ENCODE data around the gene COBL. TPM values are rescaled to one million over a fixed set of nuclear protein-coding genes. Genes with fewer than 3 reads are reported as not detected.

Gene COBL
- total and polyA plus RNA-seq, 9 of the 15 experiments (the other 6 are each of a cell fraction or from before 2014, with no cell fraction given): 0.01 to 2.4 (median 0.09) TPM; not detected in 3

DNA sequence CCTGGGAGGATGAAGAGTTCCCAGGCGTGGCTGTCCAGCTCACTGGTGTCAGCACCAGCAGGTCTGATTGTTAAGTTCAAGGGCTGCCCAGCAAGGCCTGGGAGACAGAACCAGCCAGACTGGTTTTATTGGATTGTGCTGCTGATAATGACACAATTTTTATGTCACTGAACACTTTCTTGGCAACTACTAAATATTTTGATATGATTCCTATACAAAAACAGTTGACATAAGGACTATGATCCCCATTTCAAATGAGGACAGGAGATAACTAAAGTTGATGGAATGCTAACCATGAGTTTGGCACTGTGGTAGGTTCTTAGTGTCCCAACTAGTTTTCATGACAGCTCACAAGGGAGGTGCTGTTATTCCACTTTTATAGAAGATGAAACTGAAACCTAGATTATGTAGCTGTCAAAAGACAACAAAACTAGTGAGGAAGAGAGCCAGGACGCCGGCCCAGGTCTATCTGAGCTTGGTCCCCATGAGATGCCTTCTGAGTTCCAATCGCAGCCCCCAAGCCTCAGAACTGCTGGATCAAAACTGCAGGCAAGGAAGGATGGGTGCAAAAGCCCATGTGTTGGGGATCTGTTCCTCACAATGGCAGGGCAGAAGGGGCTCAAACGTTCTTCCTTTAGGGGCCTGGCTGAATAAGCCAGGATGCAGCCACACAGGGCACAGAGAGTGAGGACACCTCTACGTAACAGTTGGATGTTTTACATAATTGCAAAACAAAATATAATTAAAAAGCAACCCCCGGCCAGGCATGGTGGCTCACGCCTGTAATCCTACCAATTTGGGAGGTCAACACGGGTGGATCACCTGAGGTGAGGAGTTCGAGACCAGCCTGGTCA lies 52.8 kb downstream of the COBL start:
- ATAC-seq (no peak), DNase-seq (ENCODE audit: extremely low read depth in 1 of 4, low spot score in 3 of 4) (no peak), FAIRE-seq (no peak)
- Histone ChIP-seq H3K4me3 (no peak overlapping the region), H4K20me1 (replicated peaks; ENCODE audit: control insufficient read depth, insufficient read depth, low read length) (0 out of 2 replicates have a peak, but pooled peaks cover 3% of the 10 kb centered on the region), H2AFZ (ENCODE audit: low read depth, low read length) (no peak overlapping the region), H3K36me3 (ENCODE audit: control insufficient read depth, insufficient read depth, low read length) (no peaks in the 10 kb centered on the region), H3K4me1 (replicated peaks in 1 of 2; ENCODE audit: control insufficient read depth in 2 of 2, insufficient read depth in 2 of 2, low read length in 2 of 2) (no peaks in the 10 kb centered on the region), H3K9me1 (ENCODE audit: control insufficient read depth, insufficient read depth, low read length) (no peaks in the 10 kb centered on the region), H3K27ac (ENCODE audit: extremely low read depth, low read depth, low read length) (no peak overlapping the region), H3K9me3 (replicated peaks; ENCODE audit: control insufficient read depth, insufficient read depth, low read depth, low read length) (no peaks in the 10 kb centered on the region), H3K27me3 (ENCODE audit: control insufficient read depth in 2 of 2, insufficient read depth in 2 of 2, low read length in 2 of 2) (peaks cover 2 to 36% of the 10 kb centered on the region in 2 experiments; a peak in 3 of 5 replicates), H3K4me2 (ENCODE audit: insufficient read depth, low read length) (no peak overlapping the region), H3K79me2 (ENCODE audit: control insufficient read depth, insufficient read depth, low read length) (no peaks in the 10 kb centered on the region), H3K9ac (ENCODE audit: insufficient read depth in 1 of 2, low read depth in 2 of 2, low read length in 2 of 2) (no peak overlapping the region)
- in situ Hi-C loops (cut with MboI): no loop called here
- no peak for TF ChIP-seq MAZ (CRISPR knock-in tag; conservative IDR thresholded peaks at IDR 0.05 in 1 of 2, IDR thresholded peaks at IDR 0.05 in 1 of 2)
- BruUV-seq (replicated peaks): no TSS peak
- POLR2A ChIA-PET: interaction anchor here (1.4 kb wide), 1 partner anchor 13 kb away, joined by 4 read pairs; no protein-coding TSS in a partner anchor
- WGBS (ENCODE audit: insufficient coverage, low coverage, missing lambda C conversion rate): 3% methylated on average over 10 of the region's 10 CpGs
- intact Hi-C loops (cut with micrococcal nuclease): no loop called here
- CTCF ChIA-PET (ENCODE audit: low intra/inter-chr PET ratio): no interaction called here

DNA sequence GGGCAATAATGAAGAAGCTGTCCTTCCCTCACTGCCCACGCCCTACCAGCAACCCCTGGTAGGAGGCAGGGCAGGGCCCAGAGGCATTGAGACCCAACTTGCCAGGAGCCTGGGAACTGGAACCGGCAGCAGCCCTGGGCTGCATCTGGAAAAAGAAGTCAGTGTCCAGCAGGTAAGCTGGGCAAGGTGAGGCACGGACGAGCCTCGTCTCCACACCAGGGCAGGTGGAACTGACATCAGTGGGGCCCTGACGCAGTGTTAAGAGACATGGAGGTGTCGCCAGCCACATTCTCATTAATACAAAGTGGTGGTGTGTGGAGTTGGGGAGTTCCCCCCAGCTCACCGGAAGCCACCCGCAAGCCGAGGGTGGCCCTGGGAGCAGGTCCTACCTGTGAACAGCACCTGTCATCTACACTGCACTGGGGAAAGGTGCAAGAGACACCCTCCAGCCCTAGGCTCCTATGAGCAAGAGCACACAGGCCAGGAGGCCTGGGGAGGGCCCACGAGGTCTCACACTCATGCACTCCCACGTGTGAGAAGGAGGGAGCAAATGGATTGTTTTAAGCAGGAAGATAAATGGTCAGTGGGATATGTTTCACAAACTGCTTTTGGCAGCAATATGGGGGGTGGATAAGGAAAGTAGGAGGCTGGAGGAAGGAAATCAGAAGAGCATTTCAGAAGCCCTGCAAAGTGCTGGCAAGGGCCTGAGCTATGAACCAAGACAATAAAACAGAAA lies 53.6 kb downstream of the COBL start:
- DNase-seq (ENCODE audit: extremely low read depth in 1 of 4, low spot score in 3 of 4): no peak
- Histone ChIP-seq H3K79me2 (ENCODE audit: control insufficient read depth, insufficient read depth, low read length) (no peaks in the 10 kb centered on the region), H3K4me3 (no peak overlapping the region), H3K9me3 (replicated peaks; ENCODE audit: control insufficient read depth, insufficient read depth, low read depth, low read length) (no peaks in the 10 kb centered on the region), H3K27ac (ENCODE audit: extremely low read depth, low read depth, low read length) (no peak overlapping the region), H4K20me1 (replicated peaks; ENCODE audit: control insufficient read depth, insufficient read depth, low read length) (0 out of 2 replicates have a peak, but pooled peaks cover 3% of the 10 kb centered on the region), H2AFZ (ENCODE audit: low read depth, low read length) (no peak overlapping the region), H3K4me1 (replicated peaks in 1 of 2; ENCODE audit: control insufficient read depth in 2 of 2, insufficient read depth in 2 of 2, low read length in 2 of 2) (no peaks in the 10 kb centered on the region), H3K9me1 (ENCODE audit: control insufficient read depth, insufficient read depth, low read length) (no peaks in the 10 kb centered on the region), H3K36me3 (ENCODE audit: control insufficient read depth, insufficient read depth, low read length) (no peaks in the 10 kb centered on the region), H3K4me2 (ENCODE audit: insufficient read depth, low read length) (no peak overlapping the region), H3K27me3 (ENCODE audit: control insufficient read depth in 2 of 2, insufficient read depth in 2 of 2, low read length in 2 of 2) (peaks cover 2 to 30% of the 10 kb centered on the region in 2 experiments; a peak in 3 of 5 replicates), H3K9ac (ENCODE audit: insufficient read depth in 1 of 2, low read depth in 2 of 2, low read length in 2 of 2) (no peak overlapping the region)
- intact Hi-C loops (cut with micrococcal nuclease): no loop called here
- no peak for FAIRE-seq
- WGBS (ENCODE audit: insufficient coverage, low coverage, missing lambda C conversion rate): 4% methylated on average over 11 of the region's 12 CpGs
- ATAC-seq: no peak
- CTCF ChIA-PET (ENCODE audit: low intra/inter-chr PET ratio): no interaction called here
- in situ Hi-C loops (cut with MboI): no loop called here
- no TSS peak for BruUV-seq (replicated peaks)
- POLR2A ChIA-PET: no interaction called here
- no peak for TF ChIP-seq ZNF644 (tag; IDR thresholded peaks at IDR 0.05; ENCODE audit: low read depth)
- TF ChIP-seq CCAR2 (IDR thresholded peaks at IDR 0.05; ENCODE audit: low read depth, low read length): no peak
- TF ChIP-seq, protein P1, sequence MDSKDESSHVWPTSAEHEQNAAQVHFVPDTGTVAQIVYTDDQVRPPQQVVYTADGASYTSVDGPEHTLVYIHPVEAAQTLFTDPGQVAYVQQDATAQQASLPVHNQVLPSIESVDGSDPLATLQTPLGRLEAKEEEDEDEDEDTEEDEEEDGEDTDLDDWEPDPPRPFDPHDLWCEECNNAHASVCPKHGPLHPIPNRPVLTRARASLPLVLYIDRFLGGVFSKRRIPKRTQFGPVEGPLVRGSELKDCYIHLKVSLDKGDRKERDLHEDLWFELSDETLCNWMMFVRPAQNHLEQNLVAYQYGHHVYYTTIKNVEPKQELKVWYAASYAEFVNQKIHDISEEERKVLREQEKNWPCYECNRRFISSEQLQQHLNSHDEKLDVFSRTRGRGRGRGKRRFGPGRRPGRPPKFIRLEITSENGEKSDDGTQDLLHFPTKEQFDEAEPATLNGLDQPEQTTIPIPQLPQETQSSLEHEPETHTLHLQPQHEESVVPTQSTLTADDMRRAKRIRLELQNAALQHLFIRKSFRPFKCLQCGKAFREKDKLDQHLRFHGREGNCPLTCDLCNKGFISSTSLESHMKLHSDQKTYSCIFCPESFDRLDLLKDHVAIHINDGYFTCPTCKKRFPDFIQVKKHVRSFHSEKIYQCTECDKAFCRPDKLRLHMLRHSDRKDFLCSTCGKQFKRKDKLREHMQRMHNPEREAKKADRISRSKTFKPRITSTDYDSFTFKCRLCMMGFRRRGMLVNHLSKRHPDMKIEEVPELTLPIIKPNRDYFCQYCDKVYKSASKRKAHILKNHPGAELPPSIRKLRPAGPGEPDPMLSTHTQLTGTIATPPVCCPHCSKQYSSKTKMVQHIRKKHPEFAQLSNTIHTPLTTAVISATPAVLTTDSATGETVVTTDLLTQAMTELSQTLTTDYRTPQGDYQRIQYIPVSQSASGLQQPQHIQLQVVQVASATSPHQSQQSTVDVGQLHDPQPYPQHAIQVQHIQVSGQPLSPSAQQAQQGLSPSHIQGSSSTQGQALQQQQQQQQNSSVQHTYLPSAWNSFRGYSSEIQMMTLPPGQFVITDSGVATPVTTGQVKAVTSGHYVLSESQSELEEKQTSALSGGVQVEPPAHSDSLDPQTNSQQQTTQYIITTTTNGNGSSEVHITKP (IDR thresholded peaks at IDR 0.05; ENCODE audit: partially characterized antibody): no peak
- no peak for TF ChIP-seq GTF2E2 (tag; IDR thresholded peaks at IDR 0.05)
